WTC11 (cell line): Measurements from ENCODE around the gene USP20. TPM values are rescaled to one million over a fixed set of nuclear protein-coding genes. Genes with fewer than 3 reads are reported as not detected.

Source experiments
- ATAC-seq: fragments of 200-7000 bp; cut with Tn5 transposase; 2 replicates; pipeline ENCODE4 v1.10.0; 2021; ENCODE audit warnings: mild to moderate bottlenecking, moderate library complexity
- CTCF ChIA-PET: fragments of 300-600 bp; sonication (Branson Sonifier 250); formaldehyde crosslinking; loops from one replicate; lab custom pipeline; 2021; ENCODE audit warnings: antibody characterized with exemption; lab: Charles Lee
- POLR2A ChIA-PET: fragments of 350-600 bp; sonication (Branson Sonifier 250); formaldehyde crosslinking; loops from one replicate; lab custom pipeline; 2021; ENCODE audit warnings: antibody characterized with exemption; lab: Charles Lee
- DNase-seq: peaks from one replicate; pipeline ENCODE4 v3.0.0; 2021; ENCODE audit warnings: low spot score
- H3K27ac Mint-ChIP-seq: 2 replicates; pipeline ENCODE4 v1.8.0; 2021; ENCODE audit warnings: mixed read lengths
- H3K27me3 Mint-ChIP-seq: 2 replicates; pipeline ENCODE4 v1.8.0; 2021; ENCODE audit warnings: low read depth, mild to moderate bottlenecking, moderate library complexity, mixed read lengths
- H3K36me3 Mint-ChIP-seq: 2 replicates; pipeline ENCODE4 v1.8.0; 2021; ENCODE audit warnings: mixed read lengths
- H3K4me1 Mint-ChIP-seq: 2 replicates; pipeline ENCODE4 v1.8.0; 2022; ENCODE audit warnings: mixed read lengths
- H3K4me3 Mint-ChIP-seq: 2 replicates; pipeline ENCODE4 v1.8.0; 2021; ENCODE audit warnings: mild to moderate bottlenecking, moderate library complexity, mixed read lengths
- H3K9me3 Mint-ChIP-seq: 2 replicates; pipeline ENCODE4 v1.8.0; 2021; ENCODE audit warnings: mixed read lengths
- AR ChIP-seq: fragments of 250-450 bp; sonication (Bioruptor Pico); IDR thresholded peaks from 2 replicates; pipeline ENCODE4 v1.9.0; 2021; ENCODE audit warnings: mild to moderate bottlenecking
- ATF6 ChIP-seq: sonication (generic); formaldehyde crosslinking; IDR thresholded peaks from 2 replicates; pipeline ENCODE4 v1.8.1; 2023; ENCODE audit warnings: mild to moderate bottlenecking, missing genetic modification reagents
- CBFB ChIP-seq: sonication (generic); formaldehyde crosslinking; IDR thresholded peaks from 2 replicates; pipeline ENCODE4 v1.8.1; 2022; ENCODE audit warnings: mild to moderate bottlenecking, low read depth, missing genetic modification reagents
- CREB1 ChIP-seq: sonication (generic); formaldehyde crosslinking; IDR thresholded peaks from 2 replicates; pipeline ENCODE4 v1.8.0; 2023; ENCODE audit warnings: mild to moderate bottlenecking, missing genetic modification reagents
- FOXJ3 ChIP-seq: sonication (generic); formaldehyde crosslinking; IDR thresholded peaks from 2 replicates; pipeline ENCODE4 v1.9.0; 2021; ENCODE audit warnings: missing genetic modification reagents, mild to moderate bottlenecking, borderline replicate concordance
- FOXP4 ChIP-seq: sonication (generic); formaldehyde crosslinking; IDR thresholded peaks from 2 replicates; pipeline ENCODE4 v1.8.0; 2022; ENCODE audit warnings: mild to moderate bottlenecking, missing genetic modification reagents
- GTF2I ChIP-seq: fragments of 250-450 bp; sonication (Bioruptor Pico); conservative IDR thresholded peaks from 2 replicates; pipeline ENCODE4 v1.4.0; 2021; ENCODE audit warnings: mild to moderate bottlenecking
- JUN ChIP-seq: sonication (generic); formaldehyde crosslinking; IDR thresholded peaks from 2 replicates; pipeline ENCODE4 v1.8.0; 2023; ENCODE audit warnings: mild to moderate bottlenecking, missing genetic modification reagents
- KAT7 ChIP-seq: sonication (generic); formaldehyde crosslinking; IDR thresholded peaks from 2 replicates; pipeline ENCODE4 v1.8.1; 2023; ENCODE audit warnings: missing genetic modification reagents, mild to moderate bottlenecking, borderline replicate concordance
- MXD4 ChIP-seq: fragments of 250-450 bp; sonication (Bioruptor Pico); IDR thresholded peaks from 2 replicates; pipeline ENCODE4 v1.8.0; 2021; ENCODE audit warnings: mild to moderate bottlenecking, moderate library complexity, borderline replicate concordance
- MYBL2 ChIP-seq: sonication (generic); formaldehyde crosslinking; IDR thresholded peaks from 2 replicates; pipeline ENCODE4 v1.8.1; 2023; ENCODE audit warnings: mild to moderate bottlenecking, moderate library complexity, missing genetic modification reagents
- NFATC4 ChIP-seq: fragments of 250-450 bp; sonication (Bioruptor Pico); IDR thresholded peaks from 2 replicates; pipeline ENCODE4 v1.9.0; 2021; ENCODE audit warnings: mild to moderate bottlenecking
- PRRX2 ChIP-seq: fragments of 250-450 bp; sonication (Bioruptor Pico); IDR thresholded peaks from 2 replicates; pipeline ENCODE4 v1.8.0; 2021; ENCODE audit warnings: mild to moderate bottlenecking
- SMAD4 ChIP-seq: sonication (generic); formaldehyde crosslinking; IDR thresholded peaks from 2 replicates; pipeline ENCODE4 v1.8.0; 2022; ENCODE audit warnings: mild to moderate bottlenecking, missing genetic modification reagents
- ZNF232 ChIP-seq: sonication (generic); formaldehyde crosslinking; IDR thresholded peaks from 2 replicates; pipeline ENCODE4 v1.8.0; 2022; ENCODE audit warnings: mild to moderate bottlenecking, missing genetic modification reagents
- ZNF281 ChIP-seq: sonication (generic); formaldehyde crosslinking; IDR thresholded peaks from 2 replicates; pipeline ENCODE4 v1.8.0; 2023; ENCODE audit warnings: mild to moderate bottlenecking, missing genetic modification reagents
- ZNF425 ChIP-seq: fragments of 250-450 bp; sonication (Bioruptor Pico); conservative IDR thresholded peaks from 2 replicates; pipeline ENCODE4 v1.9.0; 2021; ENCODE audit warnings: mild to moderate bottlenecking
- ZNF532 ChIP-seq: fragments of 250-450 bp; sonication (Bioruptor Pico); IDR thresholded peaks from 2 replicates; pipeline ENCODE4 v1.9.0; 2021; ENCODE audit warnings: mild to moderate bottlenecking, borderline replicate concordance
- total RNA-seq: library from RNA; stranded (reverse); gene quantifications from 3 replicates; pipeline ENCODE4 v1.2.3, GENCODE V29; 2021

Gene USP20
- total RNA-seq, 1 experiment from 2014 or later = 29.3 TPM

GRCh38 chr9:129871046-129871445 lies 35.8 kb downstream of the USP20 start:
- peak overlapping the region; percentile 37; the same call in 1 of the 2 replicates for H3K27ac Mint-ChIP-seq
- no peaks in the 10 kb centered on the region for H3K27me3 Mint-ChIP-seq
- POLR2A ChIA-PET = no interaction called here
- H3K4me3 Mint-ChIP-seq = no peak overlapping the region
- ATAC-seq (no peak), DNase-seq (no peak)
- H3K4me1 Mint-ChIP-seq = no peaks in the 10 kb centered on the region
- TF ChIP-seq ATF6 (CRISPR knock-in tag) (no peak), CBFB (CRISPR knock-in tag) (no peak), ZNF532 (CRISPR knock-in tag) (no peak), MXD4 (CRISPR knock-in tag) (no peak), KAT7 (CRISPR knock-in tag) (no peak), GTF2I (CRISPR knock-in tag) (no peak), FOXJ3 (no peak), AR (CRISPR knock-in tag) (no peak), FOXP4 (CRISPR knock-in tag) (no peak)
- TF ChIP-seq, all 79 proteins: peak for 0
- CTCF ChIA-PET = no interaction called here
- peaks cover 2% of the 10 kb centered on the region; the same call in 1 of the 2 replicates for H3K36me3 Mint-ChIP-seq
- no peaks in the 10 kb centered on the region for H3K9me3 Mint-ChIP-seq

GRCh38 chr9:129873563-129874190 lies 38.4 kb downstream of the USP20 start:
- H3K9me3 Mint-ChIP-seq = no peaks in the 10 kb centered on the region
- H3K27ac Mint-ChIP-seq = peak overlapping the region; percentile 74
- POLR2A ChIA-PET = no interaction called here
- peaks cover 2% of the 10 kb centered on the region; the same call in 1 of the 2 replicates for H3K36me3 Mint-ChIP-seq
- H3K4me3 Mint-ChIP-seq = no peak overlapping the region
- DNase-seq = no peak
- H3K4me1 Mint-ChIP-seq = no peaks in the 10 kb centered on the region
- CTCF ChIA-PET = interaction anchor here (0.6 to 1.2 kb wide), 3 partner anchors 11 to 486 kb away, joined by 4 to 9 read pairs (median 5); no protein-coding TSS in a partner anchor
- H3K27me3 Mint-ChIP-seq = no peaks in the 10 kb centered on the region
- TF ChIP-seq ZNF281 (CRISPR knock-in tag) (no peak), NFATC4 (CRISPR knock-in tag) (no peak), SMAD4 (no peak), ZNF232 (no peak), MYBL2 (CRISPR knock-in tag) (no peak), CREB1 (CRISPR knock-in tag) (no peak), ZNF425 (CRISPR knock-in tag) (no peak), PRRX2 (no peak), JUN (no peak)
- no peak for ATAC-seq
